HG02798 (cell line): ENCODE measurements around the gene CUL3.
A peak's percentile ranks its signal among the peaks of the same experiment; 100 is the strongest.
"Not testable (repeated sequence)": the region's sequence is repeated elsewhere in the genome, so short reads cannot be mapped to it uniquely, and the experiment has no call there.

ENCODE experiments used
- ATAC-seq: cut with Tn5 transposase; IDR thresholded peaks from one replicate; pipeline ENCODE4 v1.9.1; 2021; ENCODE audit warnings: mild to moderate bottlenecking; ENCODE audit not compliant: unreplicated experiment, poor library complexity

CUL3 gene

DNA sequence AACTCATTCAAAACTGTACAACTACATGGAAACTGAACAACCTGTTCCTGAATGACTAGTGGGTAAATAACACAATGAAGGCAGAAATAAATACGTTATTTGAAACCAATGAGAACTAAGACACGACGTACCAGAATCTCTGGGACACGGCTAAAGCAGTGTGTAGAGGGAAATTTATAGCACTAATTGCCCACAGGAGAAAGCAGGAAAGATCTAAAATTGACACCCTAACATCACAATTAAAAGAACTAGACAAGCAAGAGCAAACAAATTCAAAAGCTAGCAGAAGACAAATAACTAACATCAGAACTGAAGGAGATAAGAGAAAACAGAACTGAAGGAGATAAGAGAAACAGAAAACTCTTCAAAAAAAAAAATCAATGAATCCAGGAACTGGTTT lies 97.2 kb downstream of the CUL3 start:
- not testable (repeated sequence) for ATAC-seq

GRCh38 chr2:224485081-224486014 lies 99.8 kb downstream of the CUL3 start:
- ATAC-seq: not testable (repeated sequence)

- ATAC-seq: no peak
These were observed 105.3 kb downstream of the CUL3 start for GRCh38 chr2:224479826-224480225.

GRCh38 chr2:224472827-224473226 lies 112.3 kb downstream of the CUL3 start:
- no peak for ATAC-seq

GRCh38 chr2:224472137-224472536 lies 113.0 kb downstream of the CUL3 start:
- ATAC-seq: no peak

- no peak for ATAC-seq
These were observed 115.7 kb downstream of the CUL3 start for GRCh38 chr2:224469374-224469964.

GRCh38 chr2:224466304-224466895 lies 118.8 kb downstream of the CUL3 start:
- no peak for ATAC-seq

DNA sequence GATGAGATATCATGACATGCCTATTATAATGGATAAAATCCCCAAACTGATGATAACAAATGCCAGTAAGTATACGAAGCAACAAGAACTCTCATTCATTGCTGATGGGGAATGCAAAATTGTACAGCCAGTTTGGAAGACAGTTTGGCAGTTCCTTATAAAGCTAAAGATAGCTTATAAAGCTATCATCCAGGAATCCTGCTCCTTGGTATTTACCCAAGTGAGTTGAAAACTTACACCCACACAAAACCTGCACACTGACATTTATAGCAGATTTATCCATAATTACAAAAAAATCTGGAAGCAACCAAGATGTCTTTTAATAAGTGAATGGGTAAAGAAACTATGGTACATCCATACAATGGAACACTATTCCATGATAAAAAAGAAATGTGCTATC lies 123.8 kb downstream of the CUL3 start:
- no peak for ATAC-seq

GRCh38 chr2:224457408-224458096 lies 127.6 kb downstream of the CUL3 start:
- ATAC-seq: no peak

DNA sequence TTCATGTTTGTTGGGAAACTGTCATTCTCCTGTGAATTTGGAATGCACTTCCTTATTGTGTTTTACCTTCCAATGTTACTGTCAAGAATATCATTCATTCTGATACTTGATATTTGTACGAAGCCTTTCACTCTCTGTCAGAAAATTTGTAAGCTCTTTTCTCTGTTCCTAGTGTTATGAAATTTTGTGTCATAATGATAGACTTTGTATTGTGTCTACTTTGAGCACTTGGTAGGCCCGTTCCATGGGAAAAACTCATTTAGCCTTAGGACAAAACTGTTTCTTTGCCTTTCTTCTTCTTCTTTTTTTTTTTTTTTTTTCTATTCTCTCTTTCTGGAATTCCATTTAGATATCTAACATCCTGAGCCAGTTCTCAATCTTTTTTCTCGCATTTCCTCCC lies 131.3 kb downstream of the CUL3 start:
- ATAC-seq: no peak

DNA sequence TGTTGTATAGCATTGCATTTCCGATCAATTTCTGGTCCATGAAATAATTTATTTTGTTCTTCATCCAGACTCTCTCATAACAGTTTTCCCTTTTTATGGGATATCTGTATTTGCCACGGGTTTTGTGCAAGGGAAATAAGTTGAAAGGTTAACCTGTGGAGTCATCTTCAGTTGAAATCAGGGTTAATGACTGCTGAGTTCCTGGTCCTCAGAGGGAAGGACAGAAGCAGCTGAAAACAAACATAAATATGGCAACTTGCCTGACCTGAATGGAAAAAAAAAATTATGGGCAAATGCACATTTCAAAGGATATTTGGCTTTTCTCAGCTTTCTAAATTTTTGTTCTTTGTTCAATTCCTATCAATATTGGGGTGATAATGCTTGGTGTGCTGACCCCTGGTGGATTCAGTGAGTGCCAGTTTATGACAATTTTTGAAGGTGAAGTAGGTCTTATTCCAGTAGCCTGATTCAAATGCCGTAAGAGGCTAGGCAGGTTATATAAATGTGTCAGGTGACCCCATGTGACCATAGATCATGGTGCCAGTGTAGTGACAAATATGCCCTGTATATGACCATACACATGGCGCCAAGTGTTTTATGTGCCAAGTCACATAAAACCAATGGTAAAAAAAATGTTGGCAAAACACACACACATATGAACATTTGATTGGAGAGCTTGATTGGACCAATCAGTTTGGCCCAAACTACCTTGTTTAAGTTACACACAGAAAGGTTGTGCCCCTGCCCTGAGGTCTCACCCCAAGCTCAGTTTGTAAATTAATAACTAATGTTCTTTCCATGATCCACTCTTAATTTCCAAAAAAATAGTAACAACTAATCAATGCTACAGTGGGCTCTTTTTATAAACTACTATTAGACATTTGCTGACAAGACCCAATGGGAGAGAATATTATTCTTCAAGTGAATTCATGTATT lies 135.7 kb downstream of the CUL3 start:
- no peak for ATAC-seq

DNA sequence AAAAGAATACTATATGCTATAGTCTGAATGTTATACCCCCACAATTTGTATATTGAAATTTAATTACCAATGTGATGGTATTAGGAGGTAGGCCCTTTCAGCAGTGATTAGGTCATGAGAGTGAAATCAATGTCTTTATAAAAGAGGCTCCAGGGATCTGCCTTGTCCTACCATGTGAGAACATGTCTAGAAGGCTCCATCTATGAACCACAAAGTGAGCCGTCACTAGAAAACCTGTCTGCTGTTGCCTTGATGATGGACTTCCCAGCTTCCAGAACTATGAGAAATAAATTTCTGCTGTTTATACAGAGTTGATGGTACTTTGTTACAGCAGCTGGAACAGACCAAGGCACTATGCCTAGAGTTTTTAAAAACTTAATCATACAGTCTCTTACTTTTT lies 136.9 kb downstream of the CUL3 start:
- no peak for ATAC-seq

DNA sequence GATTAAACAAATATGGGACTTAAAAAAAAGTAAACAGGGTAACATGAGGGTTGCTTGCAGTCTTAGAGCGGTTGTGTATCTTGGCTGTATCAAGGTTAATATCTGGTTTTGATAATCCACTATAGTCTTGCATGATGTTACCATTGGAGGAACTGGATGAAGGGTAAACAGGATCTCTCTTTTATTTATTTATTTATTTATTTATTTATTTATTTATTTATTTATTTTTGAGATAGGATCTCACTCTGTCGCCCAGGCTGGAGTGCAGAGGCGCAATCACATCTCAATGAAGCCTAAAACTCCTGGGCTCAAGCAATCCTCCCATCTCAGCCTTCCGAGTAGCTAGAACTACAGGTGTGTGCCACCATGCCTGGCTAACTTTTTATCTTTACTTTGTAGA lies 140.4 kb downstream of the CUL3 start:
- no peak for ATAC-seq

- no peak for ATAC-seq
These were observed 141.1 kb downstream of the CUL3 start for GRCh38 chr2:224444021-224444420.

- ATAC-seq: peak; percentile 51
These were observed 142.8 kb downstream of the CUL3 start for GRCh38 chr2:224442071-224442967.

GRCh38 chr2:224440988-224441387 lies 144.2 kb downstream of the CUL3 start:
- no peak for ATAC-seq

GRCh38 chr2:224438726-224439125 lies 146.4 kb downstream of the CUL3 start:
- no peak for ATAC-seq

DNA sequence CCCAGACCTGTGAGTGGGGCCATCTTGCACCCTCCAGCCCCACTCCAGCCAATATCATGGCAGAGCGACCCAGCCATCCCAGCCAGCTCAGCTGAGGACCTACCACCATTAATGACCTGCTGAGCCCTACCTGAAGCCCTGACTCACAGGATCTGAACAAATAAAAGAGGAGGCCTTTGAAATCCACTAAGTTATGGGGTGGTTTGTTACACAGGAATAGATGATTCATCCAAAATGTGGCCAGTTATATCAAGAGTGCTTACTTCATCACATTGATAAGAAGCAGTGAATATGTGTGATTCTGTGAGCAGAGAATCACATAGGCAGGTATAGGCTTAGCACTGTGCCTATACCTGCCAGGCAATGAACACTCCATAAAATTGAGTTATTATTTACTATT lies 148.5 kb downstream of the CUL3 start:
- ATAC-seq: no peak

DNA sequence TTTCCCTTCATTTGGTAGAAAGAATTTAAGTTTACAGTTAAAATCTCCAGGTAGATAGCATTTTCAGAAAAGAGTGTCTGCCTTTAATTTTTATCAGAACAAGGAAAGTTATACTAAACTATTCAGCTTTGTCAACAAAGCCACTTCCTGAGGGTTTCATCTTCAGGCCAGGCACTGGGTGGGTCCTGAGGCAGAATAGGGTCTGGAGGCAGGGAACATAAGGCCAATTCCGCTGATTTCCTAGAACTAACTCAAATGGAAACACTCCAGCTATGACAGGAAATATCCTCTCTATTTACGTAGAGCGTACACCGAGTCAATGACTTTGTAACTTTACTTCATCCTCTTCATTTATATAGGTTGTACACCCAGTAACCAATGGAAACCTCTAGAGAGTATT lies 150.5 kb downstream of the CUL3 start:
- ATAC-seq: no peak
